ENCODE data around the gene ADCYAP1.
A peak's percentile ranks its signal among the peaks of the same experiment; 100 is the strongest.
"Not testable (repeated sequence)": the region's sequence is repeated elsewhere in the genome, so short reads cannot be mapped to it uniquely, and the experiment has no call there.

Gene ADCYAP1

DNA sequence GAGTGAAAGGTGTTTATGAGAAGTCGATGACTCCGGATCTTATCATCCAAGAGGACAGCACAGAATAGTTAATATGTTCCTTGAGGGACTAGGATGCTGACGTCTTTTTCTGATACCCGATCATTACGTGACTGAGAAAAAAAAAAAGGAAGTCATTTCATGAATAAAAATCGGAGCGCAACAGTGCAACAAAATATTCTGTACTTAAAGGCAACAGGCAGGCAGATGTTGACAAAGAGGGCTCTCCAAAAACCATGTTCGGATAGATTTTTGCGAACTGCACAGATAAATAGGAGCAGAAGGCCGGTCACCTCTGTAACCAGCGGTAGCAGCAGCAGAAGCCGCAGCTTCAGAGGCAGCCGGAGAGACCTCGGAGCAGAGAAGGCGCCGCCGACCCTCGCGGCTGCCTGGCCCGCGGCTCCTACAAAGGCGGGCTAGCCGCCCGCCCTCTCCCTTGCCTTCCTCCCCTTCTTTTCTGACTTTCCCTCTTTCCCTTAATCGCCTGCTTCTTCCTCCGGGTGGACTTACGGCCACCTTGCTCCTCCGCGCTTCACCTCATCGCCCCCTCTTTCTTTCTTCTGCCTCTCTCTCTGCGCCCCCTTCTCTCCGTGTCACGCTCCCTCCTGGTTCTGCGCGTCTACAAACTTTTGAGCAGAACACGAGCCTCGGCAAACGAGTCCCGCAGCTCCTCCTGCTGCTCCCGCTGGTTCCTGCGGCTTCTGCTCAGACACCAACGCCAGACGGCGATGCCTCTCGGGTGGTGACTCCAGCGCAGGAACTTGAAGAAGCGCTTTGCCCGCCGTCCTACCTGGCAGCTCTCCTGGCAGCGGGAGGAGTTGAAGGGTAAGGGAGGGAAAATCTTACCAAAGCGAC is at the start of gene ADCYAP1:
Gene ADCYAP1 (plus strand): TSS at position 654 of the 873 bp plus-strand sequence. CDS start 516 bp downstream, outside the sequence.
- peak; percentile 28 for DNase-seq

DNA sequence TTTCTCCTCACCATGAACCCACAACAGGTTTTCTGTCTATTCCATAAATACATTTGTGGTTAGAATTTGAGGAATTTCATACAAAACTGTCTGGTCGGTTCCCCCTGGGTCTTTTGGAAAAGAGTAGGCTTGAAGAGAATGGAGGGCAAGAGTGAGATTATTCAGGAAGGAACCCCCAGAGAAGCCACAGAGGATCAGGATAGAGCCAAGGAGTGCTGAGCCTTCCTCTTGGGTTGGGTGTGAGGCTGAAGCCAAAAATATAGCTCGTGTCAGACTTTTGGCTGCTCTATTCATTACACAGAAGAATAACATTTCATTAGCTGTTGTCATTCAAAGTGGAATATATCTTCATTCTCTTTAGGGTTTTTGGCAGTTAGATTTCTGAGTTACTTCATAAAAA is 46.7 kb upstream of the ADCYAP1 start:
- DNase-seq: no peak

DNA sequence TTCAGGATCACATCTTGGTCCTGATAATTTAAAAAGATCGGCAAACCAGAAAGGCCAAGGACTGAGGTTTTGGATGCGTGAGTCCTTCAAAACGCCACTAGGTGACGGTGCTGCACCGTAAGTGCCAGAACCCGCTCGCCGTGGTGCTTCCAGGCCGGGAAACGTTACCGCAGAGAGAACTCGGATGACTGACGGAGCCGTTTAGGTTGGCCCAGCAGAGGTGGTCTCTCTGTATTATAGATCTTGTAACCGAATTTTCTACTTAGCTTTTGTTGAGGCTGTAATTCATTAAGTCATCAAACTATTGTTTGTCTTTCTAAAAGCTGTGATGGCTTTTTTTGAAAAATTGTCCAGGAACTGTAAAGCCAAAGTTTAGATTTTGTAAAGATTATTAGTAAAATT is 39.8 kb upstream of the ADCYAP1 start:
- DNase-seq: peak; percentile 54

DNA sequence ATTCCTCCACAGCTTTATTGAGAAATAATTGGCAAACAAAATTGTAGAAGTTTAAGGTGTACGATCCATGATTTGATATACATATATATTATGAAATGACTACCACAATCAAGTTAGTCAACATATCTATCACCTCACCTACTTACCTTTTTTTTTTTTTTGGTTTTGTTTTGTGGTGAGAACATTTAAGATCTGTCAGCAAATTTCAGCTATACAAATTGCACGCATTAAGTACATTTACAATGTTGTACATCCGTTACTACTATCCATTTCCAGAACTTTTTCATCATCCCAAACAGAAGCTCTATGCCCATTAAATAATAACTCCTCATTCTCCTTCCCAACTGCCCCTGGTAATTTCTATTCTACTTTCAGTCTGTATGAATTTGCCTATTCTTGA is 37.4 kb upstream of the ADCYAP1 start:
- no peak for DNase-seq

DNA sequence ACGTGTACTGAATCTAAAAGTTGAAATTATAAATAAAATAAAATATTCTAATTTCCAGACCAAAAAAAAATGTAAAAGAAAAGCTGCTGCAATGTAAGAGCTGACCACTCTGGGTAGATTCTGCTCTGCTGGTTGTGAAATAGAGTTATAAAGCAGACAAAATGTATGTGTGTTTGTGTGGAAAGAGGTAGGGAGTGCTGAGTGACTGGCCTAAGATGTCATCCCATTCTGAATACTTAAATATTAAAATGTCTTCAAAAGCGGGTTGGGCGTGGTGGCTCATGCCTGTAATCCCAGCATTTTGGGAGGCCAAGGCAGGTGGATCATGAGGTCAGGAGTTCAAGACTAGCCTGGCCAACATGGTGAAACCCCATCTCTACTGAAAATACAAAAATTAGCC is 31.2 kb upstream of the ADCYAP1 start:
- DNase-seq: not testable (repeated sequence)

DNA sequence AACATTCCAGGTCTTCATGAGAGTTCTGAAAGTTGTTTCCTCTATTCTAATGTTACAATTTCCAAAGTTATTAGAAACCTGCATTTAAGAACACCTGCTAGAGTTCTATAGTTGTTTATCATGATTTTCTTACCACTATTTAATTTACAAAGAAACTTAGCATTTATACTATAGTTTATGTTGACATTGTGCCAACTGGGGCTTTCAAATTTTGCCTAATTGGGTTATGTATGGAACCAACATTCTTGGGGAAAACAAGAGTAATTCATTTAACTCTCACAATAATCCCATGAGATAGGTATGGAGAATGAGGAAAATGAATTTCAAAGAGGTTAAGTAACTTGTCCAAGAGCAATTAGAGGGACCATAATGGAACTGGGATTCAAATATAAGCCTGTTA is 28.8 kb upstream of the ADCYAP1 start:
- no peak for DNase-seq

DNA sequence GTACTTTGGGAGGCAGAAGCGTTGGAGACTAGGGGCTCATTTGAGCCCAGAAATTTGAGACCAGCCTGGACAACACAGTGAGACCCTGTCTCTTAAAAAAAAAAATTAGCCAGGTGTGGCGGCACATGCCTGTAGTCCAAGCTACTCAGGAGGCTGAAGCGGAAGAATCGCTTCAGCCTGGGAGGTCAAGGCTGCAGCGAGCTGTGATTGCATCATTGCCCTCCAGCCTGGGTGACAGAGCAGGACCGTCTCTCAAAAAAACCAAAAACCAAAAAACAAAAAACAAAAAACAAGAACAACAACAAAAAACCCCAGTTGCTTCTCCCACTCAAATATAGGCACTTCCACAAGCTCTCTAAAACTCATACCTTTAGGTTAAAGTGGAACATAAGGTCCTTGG is 27.4 kb upstream of the ADCYAP1 start:
- DNase-seq: no peak

DNA sequence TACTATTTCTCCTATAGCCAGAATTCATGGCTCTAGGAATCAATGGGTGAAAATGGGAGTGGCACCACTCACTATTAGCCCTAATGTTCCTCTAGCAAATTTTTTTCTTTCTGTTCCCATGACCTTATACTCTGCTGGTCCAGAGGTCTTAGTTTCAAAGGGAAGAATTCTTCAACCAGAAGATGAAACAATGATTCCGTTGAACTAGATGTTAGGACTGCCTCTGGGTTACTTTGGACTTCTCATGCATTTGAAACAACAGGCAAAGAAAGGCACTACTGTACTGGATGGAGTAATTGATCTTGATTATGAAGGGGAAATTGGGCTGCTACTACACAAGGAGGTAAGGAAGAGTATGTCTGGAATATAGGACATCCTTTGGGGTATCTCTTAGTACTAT is 18.6 kb upstream of the ADCYAP1 start:
- no peak for DNase-seq

DNA sequence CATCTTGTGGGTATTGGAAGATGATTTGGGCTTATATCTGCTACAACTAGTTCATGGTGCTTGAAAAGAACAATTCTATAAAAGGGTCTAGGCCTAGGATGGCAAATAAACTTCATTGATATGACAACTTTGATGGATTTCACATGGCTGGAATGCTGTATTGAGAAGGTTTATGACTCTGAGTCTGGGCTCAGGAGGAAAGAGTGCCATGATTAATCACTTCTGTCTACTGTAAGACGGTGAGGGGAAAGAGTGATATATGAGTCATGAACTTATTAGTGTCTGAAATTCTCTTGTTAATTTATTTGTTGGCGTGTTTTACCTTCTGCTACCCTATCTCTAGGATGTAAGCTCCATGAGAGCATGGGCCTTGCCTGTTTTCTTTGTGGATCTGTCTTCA is 17.0 kb upstream of the ADCYAP1 start:
- DNase-seq: no peak

DNA sequence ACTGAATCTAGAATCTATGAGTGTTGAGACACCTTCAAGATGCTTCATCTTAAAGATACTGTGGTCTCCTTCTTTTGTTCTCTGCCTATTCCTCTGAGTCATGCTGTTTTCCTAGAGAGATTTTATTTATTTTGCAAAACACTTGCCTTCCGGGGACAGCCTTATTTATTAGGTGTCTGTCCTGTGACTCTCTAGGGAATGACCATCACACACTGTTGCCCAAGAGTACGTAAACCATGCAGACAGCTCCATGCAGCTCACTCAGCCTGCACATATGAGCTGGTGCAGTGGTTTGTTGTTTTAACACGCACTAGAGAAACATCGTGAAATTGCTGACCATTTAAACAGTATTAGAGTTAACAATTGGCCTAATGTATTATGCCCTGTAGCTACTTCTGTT is 12.4 kb upstream of the ADCYAP1 start:
- DNase-seq: no peak

DNA sequence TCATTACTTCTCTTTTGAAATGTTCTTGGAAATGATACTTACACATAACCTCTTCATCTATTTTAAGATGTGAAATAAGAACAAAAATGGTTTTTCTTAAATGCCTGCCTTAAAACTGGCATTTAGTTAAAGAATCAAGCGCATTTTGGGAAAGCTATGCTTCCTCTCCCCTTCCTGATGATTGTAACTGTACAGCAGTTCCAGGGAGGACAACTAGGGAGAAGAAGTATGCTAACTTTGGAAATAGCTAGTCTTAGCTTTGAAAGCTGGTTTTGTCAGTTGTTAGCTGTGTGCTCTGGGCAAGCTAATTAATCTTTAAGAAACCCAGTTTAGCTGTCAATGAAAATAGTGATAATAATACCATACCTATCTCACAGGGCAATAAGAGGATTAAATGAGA is 8.4 kb upstream of the ADCYAP1 start:
- no peak for DNase-seq

DNA sequence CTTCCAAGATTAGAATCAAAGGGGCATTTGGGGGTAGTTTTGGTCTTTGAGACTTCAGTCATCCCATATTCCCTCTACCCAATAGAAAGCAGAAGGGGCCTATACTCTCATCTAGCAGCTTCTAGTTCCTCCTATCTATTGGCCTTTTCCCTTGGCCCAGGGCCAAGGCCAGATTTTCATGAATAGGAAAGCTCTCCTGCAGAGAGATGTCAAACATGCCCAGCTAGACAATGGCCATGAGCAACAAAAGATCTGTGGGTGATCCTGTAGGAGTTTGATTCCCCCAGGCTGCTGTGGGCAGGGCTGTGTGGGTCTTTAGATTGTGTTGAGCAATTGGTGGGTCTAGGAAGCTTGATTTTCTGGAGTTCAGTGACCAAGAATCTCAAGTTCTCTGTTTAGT is 2.9 kb upstream of the ADCYAP1 start:
- no peak for DNase-seq

DNA sequence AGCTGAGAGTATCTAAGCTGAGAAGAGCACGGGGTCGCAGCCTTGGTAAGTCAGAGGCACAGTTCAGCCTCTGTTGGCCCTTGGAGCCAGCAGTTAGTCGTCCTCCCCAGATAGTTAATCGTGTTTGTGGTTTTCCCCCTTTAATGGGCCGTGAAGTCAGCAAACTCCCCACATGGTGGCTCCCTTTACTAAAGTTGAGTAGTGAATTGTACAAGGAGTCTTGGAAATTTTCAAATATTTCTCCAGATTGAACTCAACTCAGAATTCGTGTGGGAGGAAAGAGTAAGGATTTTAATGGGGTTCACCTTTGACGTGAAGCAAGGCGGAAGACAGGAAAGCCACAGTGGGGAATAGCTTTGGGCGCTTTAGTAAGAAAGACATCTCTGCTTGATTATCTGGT is 2.4 kb upstream of the ADCYAP1 start:
- no peak for DNase-seq

DNA sequence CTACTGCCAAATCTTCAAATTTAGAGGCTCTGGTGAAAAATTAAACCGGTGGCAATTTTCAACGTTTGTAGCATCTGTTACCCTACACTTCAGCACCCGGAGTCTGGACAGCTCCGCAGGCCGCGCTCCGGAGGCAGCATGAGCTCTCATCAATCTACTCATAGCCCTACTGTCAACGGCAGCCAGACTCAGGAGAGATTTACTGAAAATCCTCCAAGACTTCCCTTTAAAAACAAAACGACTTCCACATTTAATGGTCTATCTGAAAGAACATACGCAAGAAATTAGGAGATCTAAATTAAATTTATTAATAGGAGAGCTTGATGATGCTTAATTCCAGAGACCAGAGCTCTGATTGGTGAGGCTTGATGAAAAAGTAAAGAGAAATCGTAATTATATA is 970 bp upstream of the ADCYAP1 start:
- DNase-seq: peak; percentile 34

DNA sequence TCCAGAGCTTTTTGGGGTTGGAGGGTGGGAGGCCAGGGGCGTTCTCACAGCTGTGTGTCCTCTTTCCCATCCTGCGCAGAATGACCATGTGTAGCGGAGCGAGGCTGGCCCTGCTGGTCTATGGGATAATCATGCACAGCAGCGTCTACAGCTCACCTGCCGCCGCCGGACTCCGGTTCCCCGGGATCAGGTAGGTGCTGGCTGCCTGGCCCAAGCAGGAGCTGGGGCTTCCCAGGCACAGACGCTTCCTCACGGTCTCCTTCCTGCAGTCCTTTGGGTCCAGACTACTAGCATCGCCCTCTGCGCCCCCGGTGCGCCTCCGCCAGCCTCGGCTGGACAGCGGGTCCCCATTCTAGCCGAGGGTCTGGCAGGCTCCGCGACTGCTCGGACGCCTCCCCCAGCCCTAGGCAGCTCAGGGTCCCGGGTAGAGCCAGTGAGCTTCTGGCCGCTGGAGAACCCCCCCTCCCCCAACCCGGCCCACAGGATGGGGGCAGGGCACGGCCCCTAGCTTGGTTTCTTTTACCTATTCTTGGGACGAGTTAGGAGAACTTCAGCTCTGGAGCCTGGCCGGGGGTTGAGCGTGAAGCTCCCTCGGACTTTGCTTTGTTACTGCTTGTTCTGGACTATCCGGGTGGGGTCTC is 756 bp downstream of the ADCYAP1 start:
- DNase-seq: no peak

DNA sequence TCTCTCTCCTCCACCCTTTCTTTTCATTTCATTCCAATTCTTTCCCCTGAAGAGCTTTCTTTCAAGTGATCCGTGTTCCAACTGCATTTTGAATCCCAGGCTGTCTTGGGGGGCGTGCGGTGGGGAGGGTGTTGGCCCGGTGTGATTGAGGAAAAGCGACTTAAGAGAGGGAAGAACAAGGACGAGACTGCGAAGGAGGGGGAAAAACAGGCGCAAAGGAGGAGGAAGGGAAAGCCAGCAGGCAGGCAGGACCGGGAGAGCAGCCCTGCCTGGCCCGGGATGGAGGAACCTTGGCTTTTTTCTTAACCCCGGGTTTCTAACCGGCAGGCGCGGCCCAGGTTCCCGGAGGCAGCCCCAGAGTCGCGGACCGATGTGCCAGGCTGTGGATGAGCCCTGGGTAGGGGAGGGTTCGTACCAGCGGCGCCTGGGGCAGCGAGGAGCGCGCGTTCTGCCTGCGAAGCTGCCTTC is 1.3 kb downstream of the ADCYAP1 start:
- no peak for DNase-seq

DNA sequence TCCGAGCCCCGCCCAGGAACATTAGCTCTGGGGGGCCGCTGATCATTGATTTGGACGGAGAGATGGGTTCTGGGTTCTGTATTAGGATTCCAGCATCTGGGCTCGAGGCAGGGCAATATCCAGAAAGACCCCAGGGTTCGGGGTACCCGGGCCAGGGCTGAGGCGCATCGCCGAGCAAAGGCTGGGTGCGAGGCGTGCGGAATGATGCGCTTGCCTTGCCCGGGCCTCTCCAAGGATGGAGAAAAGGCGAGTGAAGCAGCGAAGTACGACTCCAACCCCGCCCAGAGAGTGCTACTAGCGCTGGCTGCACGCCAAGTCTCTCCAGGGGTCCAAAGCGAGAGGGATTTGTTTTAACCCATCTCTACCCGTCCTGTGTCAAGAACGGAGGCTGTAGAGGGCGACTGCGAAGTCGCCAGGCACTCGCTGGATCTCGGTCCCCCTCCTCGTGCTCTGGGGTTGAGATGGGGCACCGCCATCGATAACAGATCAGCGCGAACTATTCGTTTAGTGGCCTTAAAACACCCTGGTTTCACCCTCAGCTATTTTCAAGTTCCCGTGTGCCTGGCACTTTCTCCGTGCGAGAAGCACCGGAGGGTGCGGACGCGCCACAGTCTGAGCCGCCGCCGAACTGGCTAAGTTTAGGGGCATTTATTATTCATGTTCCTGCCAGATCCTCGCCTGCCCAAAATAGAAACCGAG is 1.9 kb downstream of the ADCYAP1 start:
- no peak for DNase-seq

DNA sequence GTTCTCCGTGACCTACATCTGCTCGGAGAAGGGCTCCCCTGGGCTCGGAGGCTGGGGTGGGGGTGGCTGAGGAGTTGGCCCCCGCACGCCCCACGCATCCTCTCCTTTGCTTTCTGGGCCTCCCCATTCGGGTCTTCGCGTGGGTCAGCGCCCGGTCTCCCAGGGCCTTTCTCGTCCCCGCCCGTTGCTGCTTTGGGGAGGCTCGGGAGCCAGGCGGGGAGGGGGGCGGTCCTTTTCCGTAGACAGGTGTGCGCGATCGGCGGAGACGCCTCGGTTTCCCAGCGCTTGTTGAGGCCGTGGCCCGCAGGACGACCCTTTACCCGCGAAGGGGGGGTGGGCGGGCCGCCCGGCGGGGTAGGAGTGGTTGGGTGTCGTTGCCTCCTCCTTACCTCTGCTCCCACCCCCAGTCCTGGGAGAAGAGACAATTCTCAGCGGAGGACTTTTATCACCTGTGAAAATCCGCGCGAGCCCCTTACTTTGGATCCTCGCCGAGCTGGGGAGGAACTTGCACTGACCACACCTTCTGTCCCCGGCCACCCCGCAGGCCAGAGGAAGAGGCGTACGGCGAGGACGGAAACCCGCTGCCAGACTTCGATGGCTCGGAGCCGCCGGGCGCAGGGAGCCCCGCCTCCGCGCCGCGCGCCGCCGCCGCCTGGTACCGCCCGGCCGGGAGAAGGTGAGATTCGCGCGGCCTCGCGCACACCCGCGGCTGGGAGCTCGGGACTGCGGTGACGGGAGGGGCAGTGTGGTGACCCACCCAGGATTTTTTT is 2.6 kb downstream of the ADCYAP1 start:
- DNase-seq: no peak

DNA sequence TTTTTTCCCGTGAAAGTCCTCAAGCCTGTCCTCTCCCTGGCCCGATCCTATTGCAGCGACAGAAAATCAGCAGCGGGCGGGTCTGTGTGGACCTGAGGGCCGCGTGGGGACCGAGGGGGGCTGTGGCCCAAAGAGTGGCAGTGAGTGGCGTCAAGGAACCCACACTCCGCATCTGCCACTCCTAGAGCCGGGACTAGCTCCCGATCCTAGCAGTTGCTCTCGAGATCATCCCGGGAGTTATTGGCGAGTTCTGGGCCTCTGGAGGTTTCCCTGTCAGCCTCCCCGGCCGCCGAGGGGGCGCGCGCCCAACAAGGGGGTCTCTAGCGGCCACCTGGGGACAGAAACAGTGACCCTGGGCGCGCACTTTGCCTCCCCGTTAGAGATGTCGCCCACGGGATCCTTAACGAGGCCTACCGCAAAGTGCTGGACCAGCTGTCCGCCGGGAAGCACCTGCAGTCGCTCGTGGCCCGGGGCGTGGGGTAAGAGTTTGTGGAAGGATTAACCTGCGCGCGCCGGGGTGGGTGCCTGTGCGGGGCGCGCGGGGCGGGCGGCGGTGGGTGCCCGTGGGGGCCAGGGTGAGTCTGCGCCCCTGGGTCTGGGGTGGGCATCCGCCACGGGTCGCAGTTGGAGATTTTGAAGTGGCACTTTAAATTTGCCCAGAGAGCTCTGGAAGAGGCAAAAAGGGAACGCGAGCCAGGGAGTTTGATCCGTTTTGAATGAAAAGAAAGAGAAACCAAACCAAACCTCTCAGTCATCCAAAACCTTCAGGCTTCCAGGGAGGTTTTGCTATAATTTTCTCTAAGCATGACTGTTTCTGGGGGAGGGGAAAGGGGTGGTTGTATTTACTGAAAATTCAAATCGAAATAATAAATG is 3.5 kb downstream of the ADCYAP1 start:
- DNase-seq: no peak

DNA sequence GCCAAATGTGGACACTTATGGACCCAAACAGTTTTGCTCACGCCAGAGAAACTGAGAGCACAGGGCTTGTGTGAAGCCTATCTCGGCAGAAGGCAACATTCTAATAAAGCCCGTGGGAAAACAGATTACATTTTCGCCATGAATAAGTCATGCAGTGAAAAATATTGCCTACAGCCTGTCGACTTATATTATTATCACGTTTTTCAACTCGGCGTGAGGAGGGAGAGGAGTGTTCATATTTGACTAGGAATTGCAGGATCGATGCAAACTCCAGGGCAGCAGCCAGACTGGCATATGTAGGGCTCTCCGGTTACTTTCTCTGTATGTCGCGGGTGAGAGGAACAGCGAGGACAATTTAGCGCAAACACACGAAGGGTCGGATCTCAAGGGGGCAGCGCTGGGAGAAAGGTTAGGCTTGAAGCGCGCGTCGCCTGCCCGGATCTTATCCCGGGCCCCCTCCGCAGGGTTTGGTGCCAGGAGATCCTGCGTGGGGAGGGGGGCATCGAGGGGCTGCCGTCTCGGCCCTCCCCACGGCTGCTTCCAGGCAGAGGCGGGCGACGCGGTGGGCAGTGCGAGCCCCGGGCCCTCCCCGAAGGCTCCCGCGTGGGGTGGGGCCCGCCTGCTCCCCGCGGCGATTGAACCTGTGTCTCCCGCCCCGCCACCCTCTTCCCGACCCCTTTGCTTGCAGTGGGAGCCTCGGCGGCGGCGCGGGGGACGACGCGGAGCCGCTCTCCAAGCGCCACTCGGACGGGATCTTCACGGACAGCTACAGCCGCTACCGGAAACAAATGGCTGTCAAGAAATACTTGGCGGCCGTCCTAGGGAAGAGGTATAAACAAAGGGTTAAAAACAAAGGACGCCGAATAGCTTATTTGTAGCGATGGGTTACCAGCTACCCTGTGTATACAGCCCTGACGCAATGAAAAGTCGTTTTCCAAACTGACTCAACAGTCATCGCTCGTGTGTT is 4.4 kb downstream of the ADCYAP1 start:
- no peak for DNase-seq

DNA sequence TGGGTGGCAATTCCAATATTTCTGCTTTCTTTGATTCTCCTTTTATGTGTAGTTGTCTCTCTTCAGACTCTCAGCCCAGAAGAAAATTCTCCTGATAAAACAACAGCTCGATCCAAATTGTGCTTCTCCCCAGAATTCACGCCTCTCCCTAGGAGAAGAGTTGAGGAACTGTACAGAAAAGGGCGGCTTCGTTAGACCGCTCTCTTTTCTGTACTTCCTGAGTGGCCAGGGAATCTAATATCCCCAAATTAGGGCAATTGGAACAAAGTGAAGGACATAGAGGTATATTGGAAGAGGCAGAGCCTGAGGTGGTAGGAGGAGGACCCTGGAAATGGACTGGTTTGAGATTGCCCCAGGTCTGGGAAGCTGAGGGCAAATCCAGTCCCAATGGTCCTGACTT is 5.6 kb downstream of the ADCYAP1 start:
- DNase-seq: no peak

Measured in DMS 273 treated with DMSO at 0.1 percent for 48 hours (cell line).